Kidney capillary endothelial cell (primary cell): Measurements from ENCODE around the gene PHC2.

Source experiments
- DNase-seq: peaks from one replicate; pipeline ENCODE4 v3.0.0-alpha.2; 2018; ENCODE audit warnings: low spot score

PHC2 gene

DNA sequence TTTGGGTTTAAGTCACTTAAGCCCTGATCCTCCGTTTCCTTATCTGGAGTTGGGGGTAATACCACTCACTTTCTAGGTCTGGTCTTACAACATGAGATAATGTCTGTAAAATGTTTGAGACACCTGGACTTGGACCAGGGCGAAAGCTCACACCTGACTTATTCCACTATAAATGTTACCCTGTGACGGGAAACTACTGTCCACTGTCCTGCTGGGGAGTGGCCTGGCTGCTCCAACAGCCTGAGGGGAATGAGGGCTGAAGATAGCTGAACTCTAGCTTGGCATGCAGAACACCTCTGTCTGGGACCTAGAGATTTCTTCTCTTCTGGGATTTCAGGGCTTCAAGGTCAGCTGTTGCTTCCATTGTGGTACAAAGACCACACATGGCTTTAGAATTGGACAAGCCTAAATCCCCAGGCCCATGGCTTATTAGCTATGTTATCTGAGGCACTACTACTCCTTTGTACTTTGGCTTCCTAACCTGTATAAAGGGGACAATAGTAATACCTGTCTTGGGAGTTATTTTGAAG, 100.5 kb downstream of the PHC2 start:
- DNase-seq = no peak

DNA sequence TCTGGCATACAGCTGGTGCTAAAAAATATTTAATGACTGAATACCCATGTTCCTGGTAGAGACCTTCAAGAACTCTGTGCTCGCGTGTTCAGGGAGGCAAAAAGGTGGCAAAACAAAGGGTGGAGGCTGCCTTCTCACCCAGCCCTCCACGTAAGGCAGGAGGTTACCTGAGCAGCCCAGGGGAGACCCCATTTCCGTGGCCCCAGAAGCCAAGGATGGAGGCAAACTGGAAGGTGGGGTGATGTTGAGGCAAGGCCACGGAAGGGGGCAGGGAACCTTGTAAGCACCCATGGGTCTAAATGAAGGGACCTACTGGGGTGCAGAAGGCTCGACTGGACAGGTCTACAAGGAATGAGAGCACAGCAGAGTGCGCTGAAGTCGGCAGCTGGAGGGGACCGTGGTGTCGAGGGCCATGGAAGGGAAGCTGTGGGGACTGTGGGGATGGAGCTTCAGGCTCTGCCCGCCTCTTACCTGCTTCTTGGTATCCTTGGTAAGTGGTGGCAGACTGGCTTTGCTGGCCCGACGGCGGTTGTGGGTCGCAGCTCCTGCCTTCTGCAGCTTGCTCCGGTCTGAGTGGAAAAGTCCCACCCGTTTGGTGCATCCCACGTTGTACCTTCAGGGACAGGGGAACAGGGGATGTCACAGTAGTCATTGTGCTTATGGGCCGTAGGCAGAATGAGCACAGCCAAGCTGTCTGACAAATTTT, 101.1 kb downstream of the PHC2 start:
- no peak for DNase-seq

DNA sequence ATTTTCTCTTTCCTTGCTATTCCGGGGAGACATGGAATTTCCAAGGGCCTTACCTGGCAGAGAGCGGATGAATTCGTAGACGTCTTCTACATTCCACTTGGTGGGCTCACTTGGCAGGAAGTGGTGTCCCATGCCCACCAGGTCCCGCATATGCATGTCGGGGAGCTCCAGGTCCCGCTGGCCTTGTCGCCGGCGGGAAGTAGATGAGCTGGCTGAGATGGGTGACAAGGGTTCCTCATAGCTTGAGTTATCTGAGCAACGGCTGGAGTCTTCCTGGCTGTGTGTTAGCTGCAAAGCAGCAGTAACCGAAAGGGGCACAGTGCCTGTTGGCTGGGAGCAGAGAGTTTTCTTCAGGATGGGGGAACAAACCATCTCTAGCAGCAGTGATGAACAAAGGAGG, 102.1 kb downstream of the PHC2 start:
- DNase-seq = no peak

DNA sequence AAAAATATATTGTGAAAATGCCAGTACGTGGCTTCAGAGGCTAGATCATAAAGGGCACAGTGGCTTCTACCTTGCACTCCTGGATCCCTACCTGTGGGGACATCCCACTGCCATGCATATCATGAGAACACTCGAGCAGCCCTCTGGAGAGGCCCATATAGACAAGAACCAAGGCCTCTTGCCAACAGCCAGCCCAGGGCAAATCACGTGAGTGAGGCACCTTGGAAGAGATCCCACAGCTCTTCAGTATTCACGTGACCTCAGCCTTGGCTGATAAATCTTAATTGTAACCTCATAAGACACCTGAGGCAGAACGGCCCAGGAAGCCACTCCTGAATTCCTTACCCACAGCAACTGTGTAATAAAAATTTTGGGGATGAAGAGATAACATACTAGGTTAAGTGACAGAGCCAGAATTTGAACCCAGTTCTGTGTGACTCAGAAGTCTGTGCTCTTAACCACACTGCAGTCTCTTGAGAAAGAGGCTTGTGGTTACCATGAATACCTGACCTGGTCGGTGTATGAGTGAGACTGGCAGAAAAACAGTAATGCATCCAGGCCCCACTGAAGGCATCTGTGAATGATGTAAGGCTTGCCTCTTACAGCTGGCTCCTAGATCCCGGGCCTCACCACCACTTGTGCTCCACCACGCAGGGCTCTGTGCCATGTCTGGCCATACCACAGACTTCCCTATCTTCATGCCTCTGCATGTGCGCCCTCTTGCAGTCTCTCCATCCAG, 103.1 kb downstream of the PHC2 start:
- DNase-seq = no peak

DNA sequence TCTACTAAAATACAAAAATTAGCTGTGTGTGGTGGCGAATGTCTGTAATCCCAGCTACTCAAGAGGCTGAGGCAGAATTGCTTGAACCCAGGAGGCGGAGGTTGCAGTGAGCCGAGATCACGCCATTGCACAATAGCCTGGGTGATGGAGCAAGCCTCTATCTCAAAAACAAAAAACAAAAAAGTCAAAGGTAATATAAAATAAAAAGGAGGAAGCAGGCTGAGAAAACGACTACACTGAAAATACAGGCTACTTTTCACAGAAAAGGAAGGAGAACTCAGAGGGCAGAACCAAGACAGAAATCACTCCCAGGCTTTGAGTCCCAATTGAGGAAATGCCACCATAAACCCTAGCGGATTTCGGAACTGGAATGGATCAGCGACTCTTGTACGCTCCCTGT, 104.1 kb downstream of the PHC2 start:
- no peak for DNase-seq

DNA sequence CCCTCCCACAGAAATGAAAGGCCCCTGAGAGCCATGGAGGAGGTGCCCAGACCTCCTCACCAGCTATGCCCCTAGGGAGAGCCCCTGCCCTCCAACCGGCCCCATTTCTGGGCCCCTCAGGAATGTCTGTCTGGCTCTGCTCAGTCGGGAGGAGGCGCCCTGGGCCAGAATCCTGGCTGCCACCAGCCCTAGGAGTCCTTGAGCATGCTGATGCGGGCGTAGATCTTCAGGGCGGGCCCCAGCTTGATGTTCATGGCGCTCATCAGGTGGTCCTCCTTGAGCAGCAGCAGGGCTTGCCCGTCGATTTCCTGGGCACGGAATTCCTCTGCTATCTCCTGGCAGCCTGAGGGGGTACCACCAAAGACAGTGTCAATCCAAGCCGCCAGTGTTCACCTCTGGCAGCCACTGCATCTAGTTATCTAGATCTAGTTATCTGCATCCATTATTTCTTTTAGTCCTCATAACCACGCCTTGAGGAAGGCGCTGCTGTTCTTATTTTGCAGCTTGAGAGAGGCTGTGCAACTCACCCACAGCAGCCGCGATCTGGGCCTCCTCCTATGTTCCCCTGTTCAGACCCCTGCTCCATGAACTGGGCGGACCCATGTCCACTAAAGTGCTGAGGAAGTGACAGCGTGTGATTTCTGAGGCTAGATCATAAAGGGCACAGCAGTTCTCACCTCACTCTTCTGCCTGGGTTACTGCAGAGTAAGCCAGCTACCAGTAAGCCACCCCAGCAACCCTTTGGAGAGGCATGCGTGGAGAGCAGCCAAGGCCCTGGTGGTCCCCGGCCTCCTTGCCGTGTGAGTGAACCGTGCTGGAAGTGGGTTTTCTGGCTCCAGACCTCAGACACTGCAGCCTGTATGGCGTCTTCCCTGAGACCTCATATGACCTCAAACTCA, 106.0 kb downstream of the PHC2 start:
- no peak for DNase-seq

DNA sequence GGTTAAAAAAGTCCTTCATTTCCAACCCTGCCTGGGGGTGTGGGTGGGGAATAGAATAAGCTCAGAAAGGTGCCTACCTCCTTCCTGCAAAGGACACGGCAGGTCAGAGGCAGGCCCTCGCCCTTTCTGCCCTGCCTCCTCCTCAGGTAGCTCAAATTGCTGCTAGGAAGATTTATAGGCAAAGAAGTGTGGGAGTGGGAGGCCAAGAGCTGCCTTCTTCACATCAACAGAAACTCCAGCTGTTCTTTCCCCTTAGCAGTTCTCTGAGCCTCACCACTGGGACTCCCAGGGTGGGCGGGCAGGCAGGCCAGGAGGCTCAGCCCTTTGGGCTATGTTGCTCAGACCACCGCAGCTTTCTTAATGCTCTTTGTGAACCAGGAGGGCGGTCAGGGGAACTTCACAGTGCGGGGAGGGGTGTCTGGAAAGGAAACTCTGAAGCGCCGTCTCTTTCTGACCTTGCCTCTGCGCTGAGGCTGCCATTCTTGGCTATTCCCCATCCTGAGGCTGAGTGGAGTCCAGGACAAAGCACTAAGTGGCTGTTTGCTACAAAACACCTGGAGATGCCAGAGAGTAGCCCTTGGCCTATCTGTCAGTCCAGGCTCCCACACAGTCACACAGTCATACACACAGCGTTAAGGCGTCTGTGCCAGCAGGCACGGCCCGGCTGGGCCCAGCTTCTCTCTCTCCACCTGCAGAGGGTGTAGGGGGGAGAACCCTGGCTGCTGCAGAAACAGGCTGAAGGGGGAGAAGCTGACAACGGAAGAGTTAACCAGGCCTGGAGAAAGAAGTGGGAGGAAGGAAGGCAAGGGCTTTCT, 107.0 kb downstream of the PHC2 start:
- no peak for DNase-seq

DNA sequence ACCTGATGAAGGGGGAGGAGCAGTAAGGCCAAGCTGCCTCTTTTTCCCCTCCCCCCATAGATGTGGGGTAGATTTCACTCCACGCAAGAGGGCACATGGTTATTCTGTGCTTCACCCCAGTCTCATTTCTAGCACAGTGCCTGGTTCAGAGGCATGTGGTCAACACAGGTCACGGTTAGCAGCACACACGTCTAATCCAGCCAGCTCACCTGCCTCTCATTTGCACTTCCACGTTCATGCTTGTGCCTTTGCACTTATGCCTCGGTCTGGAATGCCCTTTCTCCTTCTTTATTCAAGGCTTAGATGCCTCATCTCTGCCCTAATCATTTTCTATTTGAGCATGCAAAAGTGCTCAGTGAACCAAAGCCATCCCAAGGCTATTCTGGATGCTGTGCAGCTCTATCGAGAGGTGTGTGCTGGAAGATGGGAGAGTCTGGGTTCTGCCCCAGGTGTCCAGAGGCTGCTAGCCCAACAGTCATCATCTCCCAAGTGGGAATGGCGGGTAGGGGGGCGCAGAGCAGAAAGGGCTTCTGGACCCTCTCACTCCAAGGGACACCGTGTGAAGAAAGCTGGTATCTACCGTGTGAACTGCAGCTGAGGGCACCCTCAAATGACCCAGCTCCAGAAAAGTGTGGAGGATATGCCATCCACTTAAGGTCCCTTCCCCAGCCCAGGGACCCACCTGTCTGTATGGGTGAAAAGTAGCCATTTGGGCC, 107.9 kb downstream of the PHC2 start:
- no peak for DNase-seq

DNA sequence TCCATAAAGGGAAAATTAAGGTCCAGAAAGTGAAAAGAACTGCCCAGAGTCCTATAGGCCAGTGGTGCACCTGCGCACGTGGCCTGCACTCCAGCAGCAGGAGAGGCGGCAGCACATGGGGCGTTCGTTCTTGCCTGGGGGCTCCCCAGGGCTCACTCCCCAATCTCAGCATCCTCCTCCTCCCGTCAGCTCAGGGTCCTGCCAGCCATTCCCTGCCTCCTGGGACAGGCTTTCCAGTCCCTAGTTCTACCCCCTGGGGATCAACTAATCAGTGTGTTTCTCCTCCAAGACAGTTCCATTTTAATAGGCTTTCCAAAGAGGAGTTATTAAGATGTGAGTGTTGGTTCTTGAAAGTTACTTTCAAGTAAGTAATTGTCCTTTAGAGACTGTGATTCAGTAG, 108.8 kb downstream of the PHC2 start:
- DNase-seq = no peak

DNA sequence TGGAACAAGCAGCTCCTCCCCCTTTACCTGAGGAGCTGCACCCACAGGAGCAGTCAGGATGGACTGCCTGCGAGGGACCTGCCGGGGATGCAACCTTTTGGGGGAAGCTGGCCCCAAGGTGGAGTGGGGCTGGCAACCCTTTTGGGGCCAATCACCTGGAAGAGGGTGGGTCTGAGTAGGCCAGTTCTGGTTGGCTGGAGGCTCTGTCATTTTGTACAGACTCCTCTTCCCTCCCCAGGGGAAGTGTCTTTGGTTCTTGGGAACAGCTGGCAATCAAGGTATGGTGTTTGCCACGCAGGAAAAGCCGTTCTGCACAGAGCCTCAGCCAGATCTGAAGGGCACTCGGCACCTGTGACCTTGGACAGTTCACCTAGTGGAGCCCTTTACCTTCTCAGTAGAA, 109.7 kb downstream of the PHC2 start:
- no peak for DNase-seq

DNA sequence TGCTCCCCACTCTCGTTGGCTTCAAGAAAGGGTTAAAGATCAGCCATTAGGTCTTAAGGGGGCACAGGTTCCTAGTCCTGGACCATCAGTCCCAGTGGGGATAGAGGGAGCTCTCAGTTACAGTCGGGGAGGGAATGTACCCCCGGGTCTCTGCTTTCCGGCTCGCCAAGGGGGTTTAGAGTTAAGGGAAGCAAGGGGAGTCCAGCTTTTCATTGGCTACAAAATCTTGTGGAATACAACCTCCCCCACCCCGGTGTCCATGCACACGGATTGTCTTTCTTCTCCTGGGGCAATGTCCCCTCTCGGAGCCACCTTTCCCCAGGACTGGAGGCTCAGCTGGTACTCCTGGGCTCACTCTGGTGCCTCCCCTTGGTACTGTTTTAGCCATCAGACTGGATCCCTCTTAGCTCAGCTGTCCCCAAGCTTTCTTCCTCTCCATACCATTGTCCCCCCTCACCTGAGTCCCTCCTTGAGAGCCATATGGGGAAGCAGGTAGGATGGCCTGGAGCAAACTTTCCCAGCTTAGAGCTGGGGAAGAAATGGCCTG, 110.2 kb downstream of the PHC2 start, which contains the start of gene A3GALT2:
A3GALT2 (minus strand) TSS at position 480 of the 547 bp plus-strand sequence; CDS start at position 480, 0 bp downstream.
- no peak for DNase-seq

DNA sequence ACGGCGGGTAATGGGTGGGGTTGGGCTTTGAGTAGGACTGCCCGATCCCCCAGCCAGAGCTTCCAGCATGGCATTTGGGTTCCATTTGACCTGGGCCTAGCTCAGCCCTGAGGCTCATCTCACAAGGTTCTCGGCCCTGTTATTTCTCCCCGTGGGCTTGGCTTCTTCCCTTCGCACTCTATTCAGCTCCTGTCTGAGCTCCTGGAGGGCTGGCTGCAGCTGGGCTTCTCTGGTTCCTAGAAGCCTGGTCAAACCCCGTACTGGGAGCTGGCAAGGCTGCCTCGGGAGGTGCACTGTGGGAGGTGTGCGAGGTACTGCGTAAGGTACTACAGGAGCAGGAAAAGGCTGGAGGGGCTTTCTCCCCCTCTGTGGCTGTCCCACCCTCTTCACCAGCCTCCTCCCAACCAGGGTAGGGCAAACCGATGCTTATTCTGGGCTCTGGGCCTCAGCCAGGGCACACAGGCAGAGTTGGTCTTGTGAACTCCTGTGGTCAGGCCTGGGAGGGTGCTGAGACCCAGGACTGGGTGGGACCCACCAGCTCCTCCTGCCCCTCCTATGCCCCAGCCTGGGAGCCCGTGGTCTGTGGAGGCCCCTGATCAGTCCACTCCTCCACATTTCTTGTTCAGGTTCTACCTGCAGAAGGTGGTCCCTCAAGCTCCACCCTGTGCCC, 110.8 kb downstream of the PHC2 start:
- DNase-seq = no peak

DNA sequence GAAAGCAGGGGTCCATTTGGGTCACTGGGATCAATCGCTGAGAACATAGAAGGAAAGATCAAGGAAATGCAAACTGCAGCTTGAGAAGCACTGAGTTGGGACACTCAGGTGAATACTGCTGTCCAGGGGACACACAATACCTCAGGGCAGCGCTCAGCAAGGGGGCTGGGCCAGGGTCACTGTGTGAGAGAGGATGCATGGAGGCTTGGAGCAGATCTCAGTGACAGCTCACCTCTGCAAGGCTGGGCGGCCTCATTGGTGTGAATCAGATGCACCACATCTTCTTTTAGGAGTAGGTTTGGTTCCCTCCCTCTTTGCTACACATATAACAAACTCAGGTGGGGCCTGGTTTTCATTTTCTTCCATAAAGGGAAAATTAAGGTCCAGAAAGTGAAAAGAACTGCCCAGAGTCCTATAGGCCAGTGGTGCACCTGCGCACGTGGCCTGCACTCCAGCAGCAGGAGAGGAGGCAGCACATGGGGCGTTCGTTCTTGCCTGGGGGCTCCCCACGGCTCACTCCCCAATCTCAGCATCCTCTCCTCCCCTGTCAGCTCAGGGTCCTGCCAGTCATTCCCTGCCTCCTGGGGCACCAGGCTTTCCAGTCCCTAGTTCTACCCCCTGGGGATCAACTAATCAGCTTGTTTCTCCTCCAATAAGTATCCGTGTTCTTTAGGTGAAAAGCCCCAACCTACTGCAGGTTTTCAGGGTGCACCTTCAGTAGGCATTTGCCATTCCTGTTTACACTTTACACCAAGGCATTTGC, 111.5 kb downstream of the PHC2 start:
- no peak for DNase-seq

DNA sequence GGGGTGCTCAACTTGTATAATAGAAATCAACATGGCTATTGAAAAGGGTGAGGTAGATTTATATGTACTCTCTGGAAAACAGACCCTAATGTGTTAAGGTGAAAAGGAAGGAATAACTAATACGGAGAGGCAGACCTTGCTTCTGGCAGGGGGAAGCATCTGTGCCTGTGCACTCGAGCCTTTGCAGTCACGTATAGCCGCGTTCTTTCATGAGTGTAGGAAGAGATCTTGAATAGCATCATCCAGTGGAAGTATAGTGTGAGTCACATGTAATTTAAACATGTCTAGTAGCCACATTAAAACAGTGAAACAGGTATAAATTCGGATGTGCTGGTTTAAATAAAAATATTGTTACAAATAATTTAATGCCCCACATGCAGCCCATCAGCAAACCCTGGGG, 112.9 kb downstream of the PHC2 start:
- DNase-seq = no peak

DNA sequence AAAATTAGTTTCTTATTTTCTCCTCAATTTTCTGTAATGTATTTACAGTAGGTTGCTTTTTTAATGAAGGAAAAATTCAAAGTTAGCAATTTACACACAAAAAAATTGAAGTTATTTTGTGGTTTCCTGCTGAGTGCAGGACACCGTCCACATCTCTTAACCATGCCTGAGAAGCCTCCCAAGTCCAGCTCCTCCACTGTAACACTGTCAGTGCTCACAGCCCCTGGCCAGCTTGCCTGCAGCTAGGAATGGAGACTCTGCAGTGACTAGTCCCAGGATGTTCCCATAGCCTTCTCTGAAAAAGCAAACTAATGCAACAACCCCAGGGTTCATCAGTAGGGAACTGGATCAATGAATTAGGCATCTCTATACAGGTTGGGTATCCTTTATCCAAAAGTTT, 113.5 kb downstream of the PHC2 start:
- DNase-seq = no peak

DNA sequence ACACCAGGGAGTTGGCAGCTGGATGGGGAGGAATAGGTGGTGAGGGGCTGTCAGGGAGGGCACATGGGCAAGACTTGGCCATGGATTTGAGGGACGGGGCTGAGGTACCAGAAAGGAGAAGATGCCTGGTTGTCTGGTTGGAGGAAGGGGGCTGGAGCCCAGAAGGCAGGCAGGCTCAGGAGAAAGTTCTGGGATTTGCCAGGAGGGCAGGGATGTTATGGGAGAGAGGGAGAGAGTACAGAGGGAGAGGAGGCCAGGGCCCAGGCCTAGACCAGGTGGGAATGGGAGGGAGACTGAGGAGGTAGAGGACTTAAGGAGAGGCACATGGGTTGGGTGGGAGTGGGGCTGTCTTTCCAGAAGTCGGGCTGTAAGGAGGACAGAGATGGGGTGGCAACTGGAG, 114.3 kb downstream of the PHC2 start:
- no peak for DNase-seq

DNA sequence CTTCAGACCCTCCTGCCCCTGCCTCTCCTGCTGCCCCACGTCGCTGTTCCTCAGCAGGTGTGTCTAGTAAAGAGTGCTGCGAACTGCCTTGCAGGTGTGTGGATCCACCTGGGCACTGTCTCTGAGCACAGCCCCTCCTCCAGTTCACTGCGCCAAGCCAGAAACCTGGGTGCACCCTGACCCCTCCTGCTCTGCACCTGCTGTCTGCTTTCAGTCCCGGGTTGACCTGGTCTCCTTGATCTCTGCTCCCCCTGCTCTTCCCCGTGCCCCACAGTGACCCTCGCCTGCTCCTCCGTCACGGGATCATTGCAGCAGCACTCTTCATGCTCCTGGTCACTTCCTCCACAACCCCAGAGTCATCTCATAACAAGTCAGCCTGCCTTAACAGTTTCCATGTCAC, 116.5 kb downstream of the PHC2 start:
- no peak for DNase-seq

DNA sequence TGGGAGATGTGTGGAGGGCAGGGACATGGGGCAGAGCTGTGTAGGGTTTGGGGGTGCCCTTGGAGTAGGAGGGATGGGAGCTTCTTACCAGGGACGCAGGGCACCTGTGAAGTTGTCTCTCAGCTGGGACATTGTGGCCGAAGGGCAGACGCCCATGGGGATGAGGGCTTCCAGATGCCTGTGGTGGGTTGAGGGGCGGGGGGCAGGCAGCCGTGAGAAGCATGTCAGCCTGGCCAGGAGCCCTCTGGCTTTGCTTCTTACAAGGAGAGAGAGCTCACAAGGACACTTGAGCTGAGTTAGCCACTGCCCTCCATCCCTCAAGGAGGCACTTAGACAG, 118.5 kb downstream of the PHC2 start:
- DNase-seq = no peak

DNA sequence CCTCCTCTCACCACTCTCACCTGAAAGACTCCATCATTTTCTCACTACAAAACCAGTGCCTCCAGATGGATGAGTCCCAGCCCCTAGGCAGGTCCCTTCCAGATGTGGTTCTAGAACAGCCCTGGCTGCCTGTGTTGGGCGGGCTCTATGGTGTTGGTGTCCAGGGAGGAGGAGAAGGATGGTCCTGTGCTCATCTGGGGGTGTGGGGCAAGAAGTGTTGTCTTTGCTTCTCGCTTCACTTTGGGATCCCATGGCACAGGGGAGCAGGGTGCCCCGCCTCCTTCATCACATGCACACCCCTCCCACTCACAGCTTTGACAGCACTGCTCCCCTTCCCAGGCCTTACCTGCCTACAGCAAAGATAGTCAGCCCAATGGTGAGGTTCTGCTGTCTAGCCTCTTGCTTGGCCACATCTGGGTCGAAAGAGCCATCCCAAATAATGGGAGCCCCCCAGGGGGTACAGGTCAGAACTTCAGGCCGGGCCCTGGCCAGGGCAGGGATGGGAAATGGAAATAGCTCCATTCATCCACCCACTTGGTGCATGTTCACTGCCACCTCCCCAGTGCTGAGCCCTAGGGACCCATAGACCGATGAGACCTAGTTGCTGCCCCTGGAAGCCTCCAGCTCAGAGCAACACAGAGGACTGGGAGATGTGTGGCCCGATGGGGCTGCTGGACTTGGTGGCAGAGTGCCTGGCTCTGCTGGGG, 119.0 kb downstream of the PHC2 start:
- DNase-seq = no peak
